K562 (cell line): ENCODE data around the gene HOXB3. TPM values are rescaled to one million over a fixed set of nuclear protein-coding genes. Genes with fewer than 3 reads are reported as not detected.

Experiments
- ATAC-seq: fragments of 200-7000 bp; cut with Tn5 transposase; 3 replicates; pipeline ENCODE4 v1.9.1; 2020; ENCODE audit warnings: moderate library complexity
- BruUV-seq: library from RNA; stranded (reverse); fragments of 400-500 nt; replicated peaks from 2 replicates; lab custom pipeline; 2021; lab: Mats Ljungman, UMichigan
- CTCF ChIA-PET: fragments of 300-600 bp; formaldehyde crosslinking; extraction: SDS; loops from one replicate; lab custom pipeline; 2021; ENCODE audit warnings: low intra/inter-chr PET ratio; lab: Yijun Ruan, JAX
- POLR2A ChIA-PET: fragments of 300-600, 350-650 bp; sonication (Branson Sonifier 250); formaldehyde crosslinking; extraction: SDS; loops from one replicate; lab custom pipeline; 2021; ENCODE audit warnings: antibody characterized with exemption, inconsistent platforms; lab: Yijun Ruan, JAX
- DNase-seq, 4 experiments: peaks; one replicate each; pipeline versions ENCODE4 v3.0.0 to v3.0.0-alpha.2; 2011 to 2018; ENCODE audit warnings: low spot score in 3 of 4, mixed read lengths in 3 of 4; ENCODE audit errors: extremely low read depth in 1 of 4
- FAIRE-seq: peaks from 2 replicates; lab custom pipeline; 2011; peaks lifted over from hg19 to GRCh38; lab: Jason Lieb, UNC
- H2AFZ ChIP-seq: 2 replicates; pipeline ENCODE4 v1.6.0; 2011; ENCODE audit warnings: low read depth, low read length, control low read depth, inconsistent platforms
- H3K27ac ChIP-seq: fragments of 200-600 bp; 3 replicates; pipeline ENCODE4 v1.8.0; 2011; ENCODE audit warnings: low read depth, mild to moderate bottlenecking, control low read depth, inconsistent platforms, low read length, moderate library complexity, mixed read lengths; ENCODE audit errors: extremely low read depth
- H3K27me3 ChIP-seq, 2 experiments: fragments of 300-600 bp in 1 of 2; 2 replicates in 1 of 2; 3 replicates in 1 of 2; pipeline versions ENCODE4 v1.6.0 to v1.8.0; 2011; ENCODE audit warnings: inconsistent platforms in 2 of 2, low read length in 2 of 2, mild to moderate bottlenecking in 1 of 2, mixed read lengths in 1 of 2, moderate library complexity in 1 of 2; ENCODE audit not compliant: control insufficient read depth in 2 of 2, insufficient read depth in 2 of 2
- H3K36me3 ChIP-seq: fragments of 300-600 bp; 3 replicates; pipeline ENCODE4 v1.8.0; 2011; ENCODE audit warnings: mild to moderate bottlenecking, low read length, inconsistent platforms; ENCODE audit not compliant: control insufficient read depth, insufficient read depth
- H3K4me1 ChIP-seq, 2 experiments: fragments of 200-600 bp in 1 of 2; replicated peaks in 1 of 2; 2 replicates in 1 of 2; 3 replicates in 1 of 2; pipeline versions ENCODE4 v1.5.1 to v1.8.0; 2011; ENCODE audit warnings: inconsistent platforms in 2 of 2, low read length in 2 of 2, mild to moderate bottlenecking in 1 of 2, mixed read lengths in 1 of 2, moderate library complexity in 1 of 2; ENCODE audit not compliant: control insufficient read depth in 2 of 2, insufficient read depth in 2 of 2
- H3K4me2 ChIP-seq: 2 replicates; pipeline ENCODE4 v1.6.1; 2011; ENCODE audit warnings: low read length, control low read depth, inconsistent platforms, mixed read lengths; ENCODE audit not compliant: insufficient read depth
- H3K4me3 ChIP-seq: fragments of 200-600 bp; sonication (generic), shearing (Covaris generic); 2 replicates; pipeline ENCODE4 v1.5.1; 2016; ENCODE audit warnings: control low read depth, inconsistent platforms
- H3K79me2 ChIP-seq: fragments of 200-600 bp; 3 replicates; pipeline ENCODE4 v1.8.0; 2011; ENCODE audit warnings: low read length, inconsistent platforms; ENCODE audit not compliant: control insufficient read depth, insufficient read depth
- H3K9ac ChIP-seq, 2 experiments: 2 replicates each; pipeline versions ENCODE4 v1.6.0 to v1.6.1; 2011; ENCODE audit warnings: low read depth in 2 of 2, low read length in 2 of 2, control low read depth in 1 of 2, inconsistent platforms in 1 of 2, mild to moderate bottlenecking in 1 of 2, mixed read lengths in 1 of 2; ENCODE audit not compliant: insufficient read depth in 1 of 2
- H3K9me1 ChIP-seq: one replicate; pipeline ENCODE4 v1.6.0; 2011; ENCODE audit warnings: inconsistent platforms, mild to moderate bottlenecking, low read length, moderate library complexity; ENCODE audit not compliant: control insufficient read depth, insufficient read depth
- H3K9me3 ChIP-seq: replicated peaks from 2 replicates; pipeline ENCODE4 v1.5.1; 2011; ENCODE audit warnings: low read depth, low read length, inconsistent platforms; ENCODE audit not compliant: control insufficient read depth, insufficient read depth
- H4K20me1 ChIP-seq: replicated peaks from 2 replicates; pipeline ENCODE4 v1.6.1; 2011; ENCODE audit warnings: low read length, inconsistent platforms, mixed read lengths; ENCODE audit not compliant: control insufficient read depth, insufficient read depth
- NEUROD1 ChIP-seq: fragments of 150-350 bp; IDR thresholded peaks from 2 replicates; pipeline ENCODE4 v1.6.1; 2014; ENCODE audit warnings: borderline replicate concordance, low read length, low read depth; ENCODE audit not compliant: partially characterized antibody
- THAP12 ChIP-seq: fragments of 250-450 bp; sonication (Bioruptor Pico); IDR thresholded peaks from 2 replicates; pipeline ENCODE4 v1.9.0; 2021; ENCODE audit warnings: mild to moderate bottlenecking, inconsistent platforms
- WGBS: fragments of 100-300 bp; shearing (Covaris generic); methylation state at CpG from one replicate; pipeline ENCODE4 v1.1.6; 2016; ENCODE audit warnings: low coverage, mixed read lengths; ENCODE audit not compliant: insufficient coverage; ENCODE audit errors: missing lambda C conversion rate; 5-methylcytosine and 5-hydroxymethylcytosine counted together
- in situ Hi-C: fragments of 300-500 bp; cut with MboI; formaldehyde crosslinking; loops from 4 replicates; pipeline ENCODE4 v1.15.0; 2018; ENCODE audit warnings: inconsistent platforms, mixed read lengths
- intact Hi-C: fragments of 100-400 bp; cut with micrococcal nuclease; formaldehyde crosslinking; loops from 2 replicates; pipeline ENCODE4 v1.14.2; 2022
- polyA plus RNA-seq, 8 experiments: library from polyadenylated mRNA; depleted of rRNA in 4 of 8; stranded (reverse) in 5 of 8; unstranded in 3 of 8; fragments of >200 nt; fragmentation: Nextera tagmentation in 2 of 8; fragmentation: Illumina TruSeq in 1 of 8; extraction: Ambion mirVana in 2 of 8; extraction: Trizol in 1 of 8; gene quantifications; 2 replicates each; pipeline versions ENCODE4 v1.2.1 to v1.2.3, GENCODE V29; 2011 to 2014; ENCODE audit warnings: inconsistent platforms in 1 of 8, missing spikeins in 1 of 8
- total RNA-seq, 7 experiments: library from RNA; depleted of rRNA in 6 of 7; stranded (reverse); fragments of >200 nt in 6 of 7; fragmentation: Illumina TruSeq in 2 of 7; extraction: Trizol in 2 of 7; gene quantifications; 2 replicates each; pipeline versions ENCODE4 v1.2.1 to v1.2.3, GENCODE V29; 2011 to 2021; ENCODE audit warnings: low replicate concordance in 1 of 7

HOXB3 gene
- total and polyA plus RNA-seq, 9 of the 15 experiments (the other 6 are each of a cell fraction or from before 2014, with no cell fraction given) = 2.4 to 41.3 (median 20.2) TPM

DNA sequence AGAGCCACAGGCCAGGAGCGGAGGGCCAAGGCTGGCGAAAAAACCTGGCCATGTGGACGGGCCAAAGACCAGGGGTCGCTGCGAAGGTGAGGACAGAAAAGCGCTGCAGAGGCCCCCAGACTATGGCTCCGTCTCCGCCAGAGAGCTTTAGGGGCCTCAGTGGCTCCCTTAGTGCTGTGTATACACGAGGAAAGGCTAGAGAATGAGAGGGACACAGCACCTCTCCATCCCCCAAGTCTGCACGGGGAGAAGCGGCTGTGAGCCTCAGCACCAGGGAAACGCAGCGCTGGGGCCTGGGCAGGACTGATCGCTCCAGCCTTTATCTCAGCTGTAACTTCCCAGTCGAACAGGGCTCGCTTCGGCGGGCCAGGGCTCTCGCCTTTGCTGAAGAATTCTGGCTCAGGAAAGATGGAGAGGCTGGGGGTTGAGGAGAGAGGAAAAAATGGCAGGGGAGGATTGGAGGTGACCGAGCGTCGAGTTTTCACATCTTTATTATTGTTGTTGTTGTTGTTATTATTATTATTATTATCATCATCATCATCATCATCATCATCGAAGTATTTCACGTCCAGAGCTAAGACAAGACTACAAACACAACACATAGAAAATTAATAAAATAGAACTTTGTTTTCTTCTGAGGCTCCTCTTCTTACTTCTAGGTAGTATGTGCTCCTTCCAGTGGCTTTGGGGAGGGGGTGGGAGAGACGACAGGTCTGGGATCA lies 5.4 kb upstream of the HOXB3 start:
- DNase-seq = no peak
- Histone ChIP-seq H3K4me3 (no peak overlapping the region), H3K27me3 (no peaks in the 10 kb centered on the region), H3K79me2 (peaks cover 20% of the 10 kb centered on the region), H3K27ac (no peak overlapping the region), H3K4me1 (peaks cover 20 to 49% of the 10 kb centered on the region in 2 experiments), H3K9me1 (no peaks in the 10 kb centered on the region), H3K9me3 (no peaks in the 10 kb centered on the region), H3K36me3 (no peaks in the 10 kb centered on the region; the same call in 2 of the 3 replicates), H2AFZ (no peak overlapping the region), H4K20me1 (no peaks in the 10 kb centered on the region), H3K4me2 (no peak overlapping the region), H3K9ac (no peak overlapping the region)
- in situ Hi-C loops (no loop called here), intact Hi-C loops (no loop called here)
- no peak for TF ChIP-seq NEUROD1
- no peak for TF ChIP-seq THAP12 (CRISPR knock-in tag)
- WGBS = 81% methylated on average over 22 of the region's 25 CpGs
- ATAC-seq = no peak
- ChIA-PET CTCF (interaction anchor here (0.5 kb wide), 2 partner anchors 380 to 706 kb away, joined by 3 to 5 read pairs; no protein-coding TSS in a partner anchor), POLR2A (interaction anchor here (0.7 kb wide), 1 partner anchor 67 kb away, joined by 3 read pairs; no protein-coding TSS in a partner anchor)
- no TSS peak for BruUV-seq
- no peak for FAIRE-seq
